ENCODE data around the gene ZGPAT. TPM values are rescaled to one million over a fixed set of nuclear protein-coding genes. Genes with fewer than 3 reads are reported as not detected.

Gene ZGPAT
- total RNA-seq, 1 experiment from 2014 or later: 69.3 TPM

DNA sequence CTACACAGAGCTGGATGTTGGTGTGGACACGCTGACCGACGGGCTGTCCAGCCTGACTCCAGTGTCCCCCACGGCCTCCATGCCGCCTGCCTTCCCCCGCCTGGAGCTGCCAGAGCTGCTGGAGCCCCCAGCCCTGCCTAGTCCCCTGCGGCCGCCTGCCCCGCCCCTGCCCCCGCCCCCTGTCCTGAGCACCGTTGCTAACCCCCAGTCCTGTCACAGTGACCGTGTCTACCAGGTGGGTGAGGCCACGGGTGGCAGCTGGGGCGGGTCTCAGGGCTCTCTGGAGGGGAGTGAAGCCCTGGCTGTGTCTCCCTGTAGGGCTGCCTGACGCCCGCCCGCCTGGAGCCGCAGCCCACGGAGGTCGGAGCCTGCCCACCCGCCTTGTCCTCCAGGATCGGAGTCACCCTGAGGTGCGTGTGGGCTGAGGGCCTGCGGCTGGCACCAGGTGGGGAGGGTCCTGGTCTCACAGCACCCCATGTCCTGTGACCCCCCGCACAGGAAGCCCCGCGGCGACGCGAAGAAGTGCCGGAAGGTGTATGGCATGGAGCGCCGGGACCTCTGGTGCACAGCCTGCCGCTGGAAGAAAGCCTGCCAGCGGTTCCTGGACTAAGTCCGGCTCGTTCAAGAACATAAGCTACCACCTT is 34.7 kb downstream of the ZGPAT start:
- TF ChIP-seq, protein P1, sequence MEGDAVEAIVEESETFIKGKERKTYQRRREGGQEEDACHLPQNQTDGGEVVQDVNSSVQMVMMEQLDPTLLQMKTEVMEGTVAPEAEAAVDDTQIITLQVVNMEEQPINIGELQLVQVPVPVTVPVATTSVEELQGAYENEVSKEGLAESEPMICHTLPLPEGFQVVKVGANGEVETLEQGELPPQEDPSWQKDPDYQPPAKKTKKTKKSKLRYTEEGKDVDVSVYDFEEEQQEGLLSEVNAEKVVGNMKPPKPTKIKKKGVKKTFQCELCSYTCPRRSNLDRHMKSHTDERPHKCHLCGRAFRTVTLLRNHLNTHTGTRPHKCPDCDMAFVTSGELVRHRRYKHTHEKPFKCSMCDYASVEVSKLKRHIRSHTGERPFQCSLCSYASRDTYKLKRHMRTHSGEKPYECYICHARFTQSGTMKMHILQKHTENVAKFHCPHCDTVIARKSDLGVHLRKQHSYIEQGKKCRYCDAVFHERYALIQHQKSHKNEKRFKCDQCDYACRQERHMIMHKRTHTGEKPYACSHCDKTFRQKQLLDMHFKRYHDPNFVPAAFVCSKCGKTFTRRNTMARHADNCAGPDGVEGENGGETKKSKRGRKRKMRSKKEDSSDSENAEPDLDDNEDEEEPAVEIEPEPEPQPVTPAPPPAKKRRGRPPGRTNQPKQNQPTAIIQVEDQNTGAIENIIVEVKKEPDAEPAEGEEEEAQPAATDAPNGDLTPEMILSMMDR (IDR thresholded peaks at IDR 0.05; ENCODE audit: insufficient read depth in 1 of 2, low read depth in 1 of 2, low read length in 1 of 2, severe bottlenecking in 1 of 2, unreplicated experiment in 1 of 2): no peak
- Histone ChIP-seq H3K27me3 (replicated peaks; ENCODE audit: control insufficient read depth, insufficient read depth, low read length) (no peaks in the 10 kb centered on the region), H3K4me3 (ENCODE audit: low read depth, low read length) (no peak overlapping the region), H3K9me3 (no peaks in the 10 kb centered on the region), H3K4me1 (peaks cover 28% of the 10 kb centered on the region), H3K36me3 (ENCODE audit: control insufficient read depth, insufficient read depth, low read length) (peaks cover 9% of the 10 kb centered on the region)
- Mint-ChIP-seq H3K4me3 (ENCODE audit: unreplicated experiment) (no peak overlapping the region), H3K36me3 (ENCODE audit: insufficient read depth, unreplicated experiment) (peaks cover 75% of the 10 kb centered on the region), H3K4me1 (ENCODE audit: low read depth, unreplicated experiment) (no peaks in the 10 kb centered on the region), H3K27ac (ENCODE audit: unreplicated experiment) (no peak overlapping the region), H3K27me3 (ENCODE audit: insufficient read depth, unreplicated experiment) (no peaks in the 10 kb centered on the region), H3K9me3 (ENCODE audit: unreplicated experiment) (no peaks in the 10 kb centered on the region)
- CTCF ChIA-PET: no interaction called here
- no TSS peak for BruUV-seq (replicated peaks)
- POLR2A ChIA-PET: no interaction called here
- DNase-seq: no peak
- intact Hi-C loops (cut with micrococcal nuclease; ENCODE audit: unreplicated experiment): no loop called here

DNA sequence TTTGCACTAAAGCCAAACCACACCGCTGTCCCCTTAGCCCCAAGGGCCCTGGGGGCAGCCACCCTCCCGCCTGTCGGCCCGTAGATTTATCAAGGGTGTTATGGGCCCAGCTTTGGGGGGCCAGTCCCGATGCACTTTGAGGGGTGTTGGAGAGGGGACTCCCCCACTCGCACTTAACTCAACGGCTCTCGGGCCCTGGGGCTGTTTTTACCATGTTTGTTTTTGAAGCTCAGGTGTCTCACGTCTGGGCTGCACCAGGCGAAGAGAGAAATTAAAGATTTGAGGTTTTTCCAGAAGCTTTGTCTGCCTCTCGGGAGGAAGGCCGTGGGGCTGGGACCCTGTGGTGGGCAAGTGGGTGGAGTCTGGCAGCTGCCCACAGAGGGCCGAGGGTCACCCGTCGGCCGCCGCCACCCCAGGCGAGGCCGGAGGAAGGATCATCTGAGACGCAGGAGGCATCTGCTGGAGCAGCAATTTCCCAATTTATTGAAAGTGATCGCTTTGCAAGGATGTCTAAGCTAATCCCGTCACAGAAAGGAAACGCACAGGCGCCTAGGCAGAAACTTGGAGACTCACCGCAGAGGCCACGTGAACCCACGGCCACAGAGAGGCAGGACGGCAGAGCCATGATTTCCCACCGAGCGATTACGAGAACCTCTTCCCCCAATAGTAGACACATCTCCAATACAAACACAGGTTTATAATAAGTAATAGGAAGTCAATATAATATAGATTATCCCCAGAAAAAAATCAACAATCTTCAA is 35.6 kb downstream of the ZGPAT start:
- no peaks in the 10 kb centered on the region for H3K9me3 Mint-ChIP-seq (ENCODE audit: unreplicated experiment)
- H3K4me1 Mint-ChIP-seq (ENCODE audit: low read depth, unreplicated experiment): no peaks in the 10 kb centered on the region
- no peak overlapping the region for H3K4me3 ChIP-seq (ENCODE audit: low read depth, low read length)
- BruUV-seq (replicated peaks): TSS peak; percentile 22
- peaks cover 24% of the 10 kb centered on the region for H3K4me1 ChIP-seq
- no peaks in the 10 kb centered on the region for H3K27me3 Mint-ChIP-seq (ENCODE audit: insufficient read depth, unreplicated experiment)
- peaks cover 9% of the 10 kb centered on the region for H3K36me3 ChIP-seq (ENCODE audit: control insufficient read depth, insufficient read depth, low read length)
- intact Hi-C loops (cut with micrococcal nuclease; ENCODE audit: unreplicated experiment): no loop called here
- CTCF ChIA-PET: no interaction called here
- no peaks in the 10 kb centered on the region for H3K27me3 ChIP-seq (replicated peaks; ENCODE audit: control insufficient read depth, insufficient read depth, low read length)
- H3K9me3 ChIP-seq: no peaks in the 10 kb centered on the region
- no peak overlapping the region for H3K4me3 Mint-ChIP-seq (ENCODE audit: unreplicated experiment)
- H3K36me3 Mint-ChIP-seq (ENCODE audit: insufficient read depth, unreplicated experiment): peaks cover 68% of the 10 kb centered on the region
- POLR2A ChIA-PET: no interaction called here
- TF ChIP-seq, protein P1 (IDR thresholded peaks at IDR 0.05; ENCODE audit: insufficient read depth in 1 of 2, low read depth in 1 of 2, low read length in 1 of 2, severe bottlenecking in 1 of 2, unreplicated experiment in 1 of 2): no peak
- DNase-seq: no peak
- H3K27ac Mint-ChIP-seq (ENCODE audit: unreplicated experiment): no peak overlapping the region

DNA sequence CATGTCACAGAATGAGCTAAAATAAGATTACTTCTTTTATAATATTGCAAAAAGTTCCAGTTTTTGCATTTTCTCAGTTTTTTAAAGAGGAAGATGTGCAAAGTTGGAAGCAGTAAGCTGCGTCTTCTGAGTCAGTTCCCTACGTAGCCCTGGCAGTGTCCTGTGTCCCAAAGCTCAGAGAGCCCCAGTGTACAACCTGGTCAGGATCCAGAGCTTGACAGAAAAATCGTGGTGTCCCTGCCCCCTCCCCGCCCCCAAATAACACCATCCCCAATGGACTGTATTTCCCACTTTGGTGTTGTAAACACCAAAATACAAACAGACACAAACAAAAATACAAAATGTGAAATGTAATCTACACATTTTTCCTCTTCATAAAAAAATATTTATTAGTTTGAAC is 36.3 kb downstream of the ZGPAT start:
- Mint-ChIP-seq H3K4me3 (ENCODE audit: unreplicated experiment) (no peak overlapping the region), H3K27me3 (ENCODE audit: insufficient read depth, unreplicated experiment) (no peaks in the 10 kb centered on the region), H3K9me3 (ENCODE audit: unreplicated experiment) (no peaks in the 10 kb centered on the region), H3K4me1 (ENCODE audit: low read depth, unreplicated experiment) (no peaks in the 10 kb centered on the region), H3K36me3 (ENCODE audit: insufficient read depth, unreplicated experiment) (peaks cover 61% of the 10 kb centered on the region), H3K27ac (ENCODE audit: unreplicated experiment) (no peak overlapping the region)
- intact Hi-C loops (cut with micrococcal nuclease; ENCODE audit: unreplicated experiment): no loop called here
- POLR2A ChIA-PET: interaction anchor here (0.5 kb wide), 1 partner anchor 224 kb away, joined by 3 read pairs; no protein-coding TSS in a partner anchor
- peaks cover 16% of the 10 kb centered on the region for H3K4me1 ChIP-seq
- CTCF ChIA-PET: interaction anchor here (0.7 kb wide), 1 partner anchor 37 kb away, joined by 3 read pairs; no protein-coding TSS in a partner anchor
- no peaks in the 10 kb centered on the region for H3K9me3 ChIP-seq
- no peaks in the 10 kb centered on the region for H3K27me3 ChIP-seq (replicated peaks; ENCODE audit: control insufficient read depth, insufficient read depth, low read length)
- no peak for DNase-seq
- no peak overlapping the region for H3K4me3 ChIP-seq (ENCODE audit: low read depth, low read length)
- TF ChIP-seq, protein P1 (IDR thresholded peaks at IDR 0.05; ENCODE audit: insufficient read depth in 1 of 2, low read depth in 1 of 2, low read length in 1 of 2, severe bottlenecking in 1 of 2, unreplicated experiment in 1 of 2): no peak
- no TSS peak for BruUV-seq (replicated peaks)
- peaks cover 9% of the 10 kb centered on the region for H3K36me3 ChIP-seq (ENCODE audit: control insufficient read depth, insufficient read depth, low read length)

Measured in Caco-2 (cell line).